Lung microvascular endothelial cell (primary cell): ENCODE results near the gene RAB31. TPM values are rescaled to one million over a fixed set of nuclear protein-coding genes. Genes with fewer than 3 reads are reported as not detected.
A peak's percentile ranks its signal among the peaks of the same experiment; 100 is the strongest.
"Not testable (repeated sequence)": the region's sequence is repeated elsewhere in the genome, so short reads cannot be mapped to it uniquely, and the experiment has no call there.

Source experiments
- DNase-seq, 2 donors: peaks; one replicate each; pipeline versions ENCODE4 v3.0.0 to v3.0.0-alpha.2; 2010; ENCODE audit warnings: low read depth in 2 of 2
- total RNA-seq: library from RNA; depleted of rRNA; stranded (reverse); fragments of >200 nt; gene quantifications from 2 replicates; pipeline ENCODE4 v1.2.1, GENCODE V29; 2014

The RAB31 gene
- total RNA-seq = 28.8 and 44.0 TPM in 2 replicates

DNA sequence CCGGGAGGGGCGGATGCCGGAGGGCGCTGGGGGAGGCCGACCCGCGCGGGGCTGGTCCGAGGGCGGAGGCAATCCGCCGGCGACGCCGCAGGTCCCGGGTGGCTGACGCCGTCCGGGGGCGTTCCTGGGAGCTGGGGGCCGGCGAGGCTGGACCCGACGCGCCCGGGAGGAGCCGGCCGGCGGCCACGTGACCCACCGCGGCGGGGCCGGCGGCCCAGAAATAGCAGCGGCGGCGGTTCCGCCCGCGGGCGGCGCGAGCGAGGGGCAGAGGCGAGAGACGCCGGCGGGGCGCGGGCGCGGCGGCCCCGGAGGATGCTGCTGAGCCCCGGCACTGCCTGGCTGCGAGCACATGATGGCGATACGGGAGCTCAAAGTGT lies at the start of gene RAB31:
TSS of gene RAB31 (plus strand) at position 245 of the 377 bp plus-strand sequence. CDS start at position 350, 105 bp downstream.
- DNase-seq = peak; percentile 77 to 84

- DNase-seq = no peak
Observed at GRCh38 chr18:9659499-9660375, 48.4 kb upstream of the RAB31 start.

- peak in 1 of 2 donors; percentile 25 for DNase-seq
Observed at GRCh38 chr18:9661564-9661963, 46.5 kb upstream of the RAB31 start.

- no peak for DNase-seq
Observed at GRCh38 chr18:9663377-9663776, 44.7 kb upstream of the RAB31 start.

GRCh38 chr18:9665314-9665713 lies 42.8 kb upstream of the RAB31 start:
- DNase-seq = no peak

DNA sequence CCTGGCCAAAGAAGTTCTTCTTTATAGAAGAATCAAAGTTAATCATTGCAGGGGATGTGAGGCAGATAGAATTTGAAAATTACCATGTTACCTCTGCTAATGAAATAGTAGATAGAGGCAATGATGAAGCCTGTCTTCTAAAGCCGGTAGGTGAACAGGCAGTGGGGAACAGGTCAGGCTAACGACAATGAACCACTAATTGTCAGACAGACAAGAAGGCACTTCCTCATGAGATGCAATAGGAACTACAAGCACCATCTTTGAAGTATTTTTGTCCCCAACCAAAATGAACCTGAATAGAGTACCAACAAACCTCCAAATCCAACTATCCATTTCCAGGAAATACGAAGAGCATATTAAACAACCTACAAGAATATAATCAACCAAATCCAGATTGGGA lies 41.6 kb upstream of the RAB31 start:
- DNase-seq = no peak

- DNase-seq = no peak
Observed at GRCh38 chr18:9669016-9669415, 39.1 kb upstream of the RAB31 start.

GRCh38 chr18:9671214-9671613 lies 36.9 kb upstream of the RAB31 start:
- DNase-seq = no peak

DNA sequence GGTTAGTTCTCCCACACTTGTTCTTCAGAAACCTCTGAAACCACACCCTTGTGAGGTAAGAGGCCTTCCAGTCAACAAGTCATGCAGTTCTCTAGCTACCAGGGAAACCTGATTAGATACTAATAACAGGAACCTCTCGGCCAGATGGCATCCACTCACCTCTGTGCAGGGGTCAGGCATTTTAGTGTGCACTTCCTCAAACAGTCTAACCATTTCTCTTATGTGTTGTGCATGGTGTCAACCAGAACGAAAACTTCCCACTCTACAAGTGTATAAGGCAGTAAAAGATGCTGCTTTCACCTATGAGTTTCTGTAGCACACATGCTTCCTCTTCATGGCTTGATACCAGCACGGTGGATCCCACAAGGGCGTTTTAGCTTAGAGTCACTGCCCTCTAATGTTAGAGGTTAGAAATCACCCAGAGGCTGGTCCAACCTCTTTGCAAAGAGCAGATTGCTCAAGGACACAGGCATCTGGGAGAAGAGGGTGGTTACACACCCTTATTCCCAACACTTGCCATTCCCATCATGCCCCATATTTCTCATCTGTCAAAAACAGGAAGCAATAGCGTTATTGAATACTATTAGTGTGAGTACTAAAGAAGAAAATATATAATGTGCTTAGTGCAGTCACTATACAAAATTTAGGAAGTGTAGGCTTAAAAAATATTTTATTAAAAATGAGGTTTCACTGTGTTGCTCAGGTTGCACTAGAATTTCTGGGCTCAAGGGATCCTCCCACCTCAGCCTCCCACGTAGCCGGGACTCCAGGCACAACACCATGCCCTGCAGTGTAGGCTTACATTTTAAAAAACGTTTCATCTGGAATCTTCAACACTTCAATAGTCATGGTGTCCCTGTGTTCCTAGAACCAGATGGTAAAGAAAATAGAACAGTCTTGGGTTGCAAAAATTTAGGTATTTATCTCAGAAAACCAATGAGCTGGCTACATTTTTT lies 34.5 kb upstream of the RAB31 start:
- peak; percentile 66 to 74 for DNase-seq

DNA sequence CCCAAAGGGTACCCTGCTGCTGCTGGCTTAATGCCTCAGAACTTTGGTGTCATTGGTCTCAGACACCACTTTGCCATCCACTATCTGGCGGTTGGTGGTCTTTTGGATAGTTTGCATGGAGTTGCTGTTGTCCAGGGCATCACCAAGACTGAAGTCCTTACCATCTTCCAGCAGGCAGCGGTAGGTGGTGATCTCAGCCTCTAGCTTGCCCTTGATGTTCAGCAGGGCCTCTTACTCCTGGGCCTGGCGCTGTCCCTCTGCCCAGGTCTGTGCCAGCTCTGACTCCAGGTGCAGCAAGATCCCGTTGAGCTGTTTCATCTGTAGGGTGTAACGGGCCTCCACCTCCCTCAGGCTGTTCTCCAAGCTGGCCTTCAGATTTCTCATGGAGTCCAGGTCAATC lies 29.9 kb upstream of the RAB31 start:
- not testable (repeated sequence) for DNase-seq

DNA sequence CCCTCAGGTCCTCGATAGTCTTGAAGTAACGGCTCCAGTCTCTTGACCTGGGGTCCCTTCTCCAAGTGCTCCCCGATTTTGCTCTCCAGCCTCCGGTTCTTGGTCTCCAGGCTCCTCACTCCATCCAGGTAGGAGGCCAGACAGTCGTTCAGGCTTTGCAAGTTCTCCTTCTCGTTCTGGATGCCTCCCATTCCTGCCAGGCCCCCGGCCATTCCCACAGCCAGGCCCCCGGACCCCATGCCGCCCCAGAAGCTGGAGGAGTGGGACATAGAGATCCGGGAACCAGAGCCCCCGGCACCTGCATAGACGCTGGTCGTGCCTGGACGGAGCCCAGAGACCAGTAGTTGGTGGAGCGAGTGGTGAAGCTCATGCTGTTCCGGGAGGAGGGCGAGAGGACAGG lies 29.0 kb upstream of the RAB31 start:
- DNase-seq = no peak

GRCh38 chr18:9681217-9681616 lies 26.9 kb upstream of the RAB31 start:
- no peak for DNase-seq

- no peak for DNase-seq
Observed at GRCh38 chr18:9682572-9682971, 25.5 kb upstream of the RAB31 start.

GRCh38 chr18:9683418-9684396 lies 24.4 kb upstream of the RAB31 start:
- peak; percentile 71 to 81 for DNase-seq

- no peak for DNase-seq
Observed at GRCh38 chr18:9684881-9685614, 23.1 kb upstream of the RAB31 start.

- DNase-seq = no peak
Observed at GRCh38 chr18:9685615-9685890, 22.5 kb upstream of the RAB31 start.

GRCh38 chr18:9688036-9688741 lies 19.9 kb upstream of the RAB31 start:
- DNase-seq = no peak

DNA sequence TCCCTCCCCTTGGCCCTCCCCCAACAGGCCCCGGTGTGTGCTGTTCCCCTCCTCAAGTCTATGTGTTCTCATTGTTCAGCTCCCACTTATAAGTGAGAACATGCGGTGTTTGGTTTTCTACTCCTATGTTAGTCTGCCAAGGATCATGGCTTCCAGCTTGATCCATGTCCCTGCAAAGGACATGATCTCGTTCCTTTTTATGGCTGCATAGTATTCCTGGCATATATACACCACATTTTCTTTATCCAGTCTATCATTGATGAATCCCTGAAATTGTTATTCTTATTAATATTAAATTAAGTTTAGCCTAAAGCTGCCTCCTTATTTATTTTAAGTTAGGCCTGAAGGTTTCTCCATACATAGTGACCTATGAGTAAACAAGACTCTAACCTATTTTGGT lies 18.8 kb upstream of the RAB31 start:
- no peak for DNase-seq

DNA sequence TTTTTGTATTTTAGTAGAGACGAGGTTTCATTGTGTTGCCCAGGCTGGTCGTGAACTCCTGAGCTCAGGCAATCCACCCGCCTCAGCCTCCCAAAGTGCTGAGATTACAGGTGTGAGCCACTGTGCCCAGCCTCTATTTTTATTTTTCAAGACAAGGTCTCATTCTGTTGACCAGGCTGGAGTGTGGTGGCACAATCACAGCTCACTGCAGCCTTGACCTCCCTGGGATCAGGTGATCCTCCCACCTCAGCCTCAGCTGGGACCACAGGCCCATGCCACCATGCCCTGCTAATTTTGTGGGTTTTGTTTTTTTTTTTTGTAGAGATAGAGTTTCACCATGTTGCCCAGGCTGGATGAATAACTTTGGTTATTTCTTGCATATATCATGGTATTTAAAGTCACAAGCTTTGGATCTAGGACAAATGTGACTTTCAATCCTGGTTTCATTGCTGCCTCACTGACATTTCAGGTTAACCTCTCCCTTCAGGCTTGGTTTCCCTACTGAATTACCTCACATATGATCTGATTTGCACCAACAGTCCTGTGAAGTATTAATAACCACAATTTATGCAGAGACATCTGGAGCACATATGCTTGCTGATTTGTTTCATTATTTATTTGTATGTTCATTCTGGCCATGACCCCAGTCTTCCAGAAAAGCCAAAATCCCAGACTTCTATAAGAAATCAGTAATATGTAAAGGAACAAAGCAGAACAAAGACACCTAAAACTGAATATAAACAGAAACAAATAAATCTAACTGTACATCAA lies 17.5 kb upstream of the RAB31 start:
- no peak for DNase-seq
